ENCODE measurements around the gene YBEY.

YBEY gene

GRCh38 chr21:46273341-46273740 is 12.8 kb upstream of the YBEY start:
- no peak overlapping the region for H3K4me3 ChIP-seq (ENCODE audit: low read depth, low read length)
- no peak for TF ChIP-seq CTCF (IDR thresholded peaks at IDR 0.05; ENCODE audit: low read depth, low read length, missing control alignments)
- DNase-seq (ENCODE audit: low read depth), result no peak

DNA sequence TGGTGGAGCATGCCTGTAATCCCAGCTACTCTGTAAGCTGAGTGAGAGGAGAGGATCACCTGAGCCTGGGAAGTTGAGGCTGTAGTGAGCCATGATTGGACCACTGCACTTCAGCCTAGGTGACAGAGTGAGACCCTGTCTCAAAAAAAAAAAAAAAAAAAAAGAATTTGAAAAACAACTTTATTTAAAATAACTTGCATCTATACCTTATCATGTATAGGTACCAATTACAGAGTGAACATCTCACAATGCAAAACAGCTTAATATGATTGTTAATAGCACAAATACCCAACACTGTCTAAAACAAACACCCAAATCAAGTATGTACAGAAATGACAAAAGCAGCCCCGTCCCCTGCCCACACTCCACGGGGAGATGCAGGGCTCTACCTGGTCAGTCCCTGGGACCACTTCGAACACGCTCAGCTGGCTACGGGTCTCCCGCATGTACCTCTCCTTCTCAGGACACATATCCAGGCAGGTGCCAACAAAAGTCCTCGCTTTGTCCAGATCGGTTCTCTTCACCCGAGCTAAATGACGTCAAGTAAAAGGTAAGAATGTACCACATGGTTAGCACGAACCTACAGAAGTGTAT is 11.2 kb upstream of the YBEY start:
- no peak overlapping the region for H3K4me3 ChIP-seq (ENCODE audit: low read depth, low read length)
- no peak for TF ChIP-seq CTCF (IDR thresholded peaks at IDR 0.05; ENCODE audit: low read depth, low read length, missing control alignments)
- no peak for DNase-seq (ENCODE audit: low read depth)

DNA sequence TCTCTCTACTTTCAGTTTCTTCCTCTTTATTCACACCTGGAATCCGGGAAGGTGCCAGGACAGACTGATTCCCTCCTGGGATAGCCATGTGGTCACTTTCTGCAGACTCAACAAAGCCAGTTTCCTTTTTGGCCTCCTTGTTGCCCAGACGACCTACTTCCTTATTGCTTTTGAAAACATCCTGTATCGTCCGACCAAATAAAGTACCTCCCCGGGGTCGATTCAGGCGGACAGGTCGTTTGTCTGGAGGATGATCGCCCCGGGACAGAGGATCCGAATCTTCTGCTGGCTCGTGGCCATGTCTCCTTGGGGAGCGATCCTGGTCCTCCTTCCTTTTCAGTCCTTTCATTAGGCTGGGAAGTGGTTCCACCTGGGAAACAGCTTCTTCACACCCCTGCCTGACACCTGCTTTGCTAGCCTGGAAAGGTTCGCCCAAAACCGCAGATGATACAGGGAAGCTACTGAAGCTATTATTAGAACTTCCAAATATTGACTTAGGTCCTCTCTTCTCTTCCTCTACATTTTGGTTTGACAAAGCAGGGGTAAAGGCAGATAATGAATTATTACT is 2.0 kb upstream of the YBEY start:
- no peak for TF ChIP-seq CTCF (IDR thresholded peaks at IDR 0.05; ENCODE audit: low read depth, low read length, missing control alignments)
- DNase-seq (ENCODE audit: low read depth), result no peak
- peak overlapping the region; percentile 34 for H3K4me3 ChIP-seq (ENCODE audit: low read depth, low read length)

GRCh38 chr21:46284733-46285132 is 1.4 kb upstream of the YBEY start:
- no peak for DNase-seq (ENCODE audit: low read depth)
- peak overlapping the region; percentile 93 for H3K4me3 ChIP-seq (ENCODE audit: low read depth, low read length)
- no peak for TF ChIP-seq CTCF (IDR thresholded peaks at IDR 0.05; ENCODE audit: low read depth, low read length, missing control alignments)

DNA sequence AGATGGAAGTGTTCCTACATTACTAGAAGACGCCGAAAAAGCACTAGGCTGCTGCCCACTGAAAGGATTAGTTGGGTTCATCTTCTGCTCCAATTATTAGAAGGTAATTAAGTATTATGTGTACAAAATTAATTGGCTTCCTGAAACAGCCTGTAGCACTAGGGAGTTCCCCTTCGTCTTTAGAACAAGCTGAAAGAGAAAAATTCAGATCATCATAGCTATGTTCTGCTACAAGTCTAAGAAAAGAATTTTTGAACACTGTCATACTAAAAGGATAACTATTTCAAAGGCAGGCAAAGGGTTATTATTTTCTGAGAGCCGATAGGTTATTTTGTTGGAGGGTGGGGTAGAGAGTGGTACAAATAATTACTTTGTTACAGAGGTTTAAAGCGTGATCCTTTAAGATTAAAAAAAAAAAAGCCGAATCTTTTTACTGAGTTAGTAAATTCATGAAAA is 908 bp upstream of the YBEY start, which contains the start of gene MCM3AP:
Gene MCM3AP (minus strand): TSS at position 406 of the 456 bp plus-strand sequence. CDS start 325 bp downstream, at position 81.
- H3K4me3 ChIP-seq (ENCODE audit: low read depth, low read length), result peak within 1 kb of the TSS; percentile 93
- no peak for TF ChIP-seq CTCF (IDR thresholded peaks at IDR 0.05; ENCODE audit: low read depth, low read length, missing control alignments)
- no peak for DNase-seq (ENCODE audit: low read depth)

GRCh38 chr21:46286648-46287002 is 483 bp downstream of the YBEY start:
- TF ChIP-seq CTCF (IDR thresholded peaks at IDR 0.05; ENCODE audit: low read depth, low read length, missing control alignments), result no peak
- peak overlapping the region; percentile 93 for H3K4me3 ChIP-seq (ENCODE audit: low read depth, low read length)
- no peak for DNase-seq (ENCODE audit: low read depth)

DNA sequence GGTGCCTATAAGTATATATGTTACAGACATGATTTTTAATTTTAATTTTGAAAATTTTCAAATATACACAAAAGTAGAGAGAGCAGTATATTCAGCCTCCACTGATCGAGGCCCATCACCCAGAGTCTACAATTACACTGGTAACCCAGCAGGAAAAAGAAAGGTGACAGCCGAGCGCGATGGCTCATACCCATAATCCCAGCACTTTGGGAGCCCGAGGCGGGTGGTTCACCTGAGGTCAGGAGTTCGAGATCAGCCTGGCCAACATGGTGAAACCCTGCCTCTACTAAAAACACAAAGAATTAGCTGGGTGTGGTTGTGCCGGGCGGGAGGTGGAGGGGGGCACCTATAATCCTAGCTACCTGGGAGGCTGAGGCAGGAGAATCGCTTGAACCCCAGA is 1.4 kb downstream of the YBEY start:
- peak overlapping the region; percentile 93; the same call in 1 of the 2 replicates for H3K4me3 ChIP-seq (ENCODE audit: low read depth, low read length)
- no peak for TF ChIP-seq CTCF (IDR thresholded peaks at IDR 0.05; ENCODE audit: low read depth, low read length, missing control alignments)
- no peak for DNase-seq (ENCODE audit: low read depth)
